Thymus (tissue), 11 donors: Measurements from ENCODE around the gene MT1G. TPM values are rescaled to one million over a fixed set of nuclear protein-coding genes. Genes with fewer than 3 reads are reported as not detected.

Source experiments
- DNase-seq, 9 donors: peaks; one replicate each; pipeline ENCODE4 v3.0.0-alpha.2; 2013; ENCODE audit warnings: low spot score in 9 of 9, low read depth in 6 of 9, missing footprints in 1 of 9
- H3K27ac ChIP-seq, 2 donors: one replicate each; pipeline ENCODE4 v1.5.1; 2013; ENCODE audit warnings: control low read depth in 1 of 2, low read depth in 1 of 2, low read length in 1 of 2, mild to moderate bottlenecking in 1 of 2, moderate library complexity in 1 of 2
- H3K27me3 ChIP-seq, 2 donors: one replicate each; pipeline ENCODE4 v1.5.1; 2013; ENCODE audit warnings: low read length in 1 of 2; ENCODE audit not compliant: control insufficient read depth in 2 of 2, insufficient read depth in 1 of 2
- H3K36me3 ChIP-seq, 2 donors: one replicate each; pipeline ENCODE4 v1.5.1; 2013; ENCODE audit warnings: low read length in 1 of 2, mild to moderate bottlenecking in 1 of 2, moderate library complexity in 1 of 2; ENCODE audit not compliant: control insufficient read depth in 2 of 2, insufficient read depth in 2 of 2
- H3K4me1 ChIP-seq, 2 donors: one replicate each; pipeline ENCODE4 v1.5.1; 2013; ENCODE audit warnings: low read length in 2 of 2; ENCODE audit not compliant: control insufficient read depth in 2 of 2, insufficient read depth in 2 of 2
- H3K4me3 ChIP-seq, 2 donors: one replicate each; pipeline ENCODE4 v1.5.1; 2013; ENCODE audit warnings: low read length in 2 of 2, control low read depth in 1 of 2, mild to moderate bottlenecking in 1 of 2
- H3K9me3 ChIP-seq, 2 donors: one replicate each; pipeline ENCODE4 v1.5.1; 2013; ENCODE audit warnings: low read length in 1 of 2, mild to moderate bottlenecking in 1 of 2; ENCODE audit not compliant: control insufficient read depth in 2 of 2, insufficient read depth in 1 of 2
- WGBS: extraction: QIAGEN DNeasy Blood & Tissue Kit; methylation state at CpG from one replicate; pipeline ENCODE4 v1.1.7; 2013; 5-methylcytosine and 5-hydroxymethylcytosine counted together
- polyA plus RNA-seq: library from polyadenylated mRNA; stranded (reverse); fragments of 200-250 nt; gene quantifications from one replicate; pipeline ENCODE4 v1.2.3, GENCODE V29; 2013
- total RNA-seq: library from RNA; stranded (reverse); fragments of 120-200 nt; gene quantifications from one replicate; pipeline ENCODE4 v1.2.4, GENCODE V29; 2013
- donor health status: healthy.

MT1G gene
- total and polyA plus RNA-seq, 2 donors: 0.90 to 353 TPM

- DNase-seq: no peak
- Histone ChIP-seq H3K9me3 (no peaks in the 10 kb centered on the region), H3K4me3 (no peak overlapping the region), H3K27me3 (peaks cover 69 to 99% of the 10 kb centered on the region in 2 donors), H3K27ac (no peak overlapping the region), H3K4me1 (peaks cover 3 to 9% of the 10 kb centered on the region in 2 donors), H3K36me3 (no peaks in the 10 kb centered on the region)
- WGBS: 18% methylated on average over 9 of the region's 9 CpGs
Measured at GRCh38 chr16:56636616-56637413, 31.1 kb downstream of the MT1G start.

GRCh38 chr16:56635441-56635967 is 32.4 kb downstream of the MT1G start:
- no peak for DNase-seq
- WGBS: 3% methylated on average over 40 of the region's 40 CpGs
- no peaks in the 10 kb centered on the region for H3K9me3 ChIP-seq
- no peak overlapping the region for H3K4me3 ChIP-seq
- no peak overlapping the region for H3K27ac ChIP-seq
- H3K27me3 ChIP-seq: peaks cover 70 to 99% of the 10 kb centered on the region in 2 donors
- no peaks in the 10 kb centered on the region for H3K36me3 ChIP-seq
- H3K4me1 ChIP-seq: peaks cover 3 to 9% of the 10 kb centered on the region in 2 donors

GRCh38 chr16:56634715-56635440 is 33.0 kb downstream of the MT1G start:
- no peaks in the 10 kb centered on the region for H3K9me3 ChIP-seq
- peaks cover 74 to 99% of the 10 kb centered on the region in 2 donors for H3K27me3 ChIP-seq
- H3K36me3 ChIP-seq: no peaks in the 10 kb centered on the region
- no peak overlapping the region for H3K4me3 ChIP-seq
- H3K27ac ChIP-seq: no peak overlapping the region
- DNase-seq: no peak
- H3K4me1 ChIP-seq: peaks cover 3 to 9% of the 10 kb centered on the region in 2 donors
- 8% methylated on average over 47 of the region's 47 CpGs for WGBS

- no peaks in the 10 kb centered on the region for H3K9me3 ChIP-seq
- H3K4me1 ChIP-seq: peaks cover 3 to 9% of the 10 kb centered on the region in 2 donors
- no peak for DNase-seq
- no peaks in the 10 kb centered on the region for H3K36me3 ChIP-seq
- no peak overlapping the region for H3K27ac ChIP-seq
- no peak overlapping the region for H3K4me3 ChIP-seq
- peaks cover 69 to 99% of the 10 kb centered on the region in 2 donors for H3K27me3 ChIP-seq
- WGBS: 29% methylated on average over 7 of the region's 7 CpGs
Measured at GRCh38 chr16:56633535-56633934, 34.3 kb downstream of the MT1G start.

- Histone ChIP-seq H3K4me3 (no peak overlapping the region), H3K36me3 (no peaks in the 10 kb centered on the region), H3K27me3 (peaks cover 65 to 99% of the 10 kb centered on the region in 2 donors), H3K27ac (no peak overlapping the region), H3K4me1 (peaks cover 3 to 9% of the 10 kb centered on the region in 2 donors), H3K9me3 (no peaks in the 10 kb centered on the region)
- 17% methylated on average over 6 of the region's 6 CpGs for WGBS
- no peak for DNase-seq
Measured at GRCh38 chr16:56632848-56633365, 35.0 kb downstream of the MT1G start.

GRCh38 chr16:56632156-56632847 is 35.6 kb downstream of the MT1G start, which contains the start of gene MT1M:
TSS of gene MT1M (plus strand) at chr16:56632659. CDS start at chr16:56632732, 73 bp downstream.
- DNase-seq: no peak
- Histone ChIP-seq H3K4me1 (peaks cover 3 to 9% of the 10 kb centered on the region in 2 donors), H3K27me3 (peaks cover 62 to 97% of the 10 kb centered on the region in 2 donors)

GRCh38 chr16:56631832-56632155 is 36.1 kb downstream of the MT1G start:
- H3K36me3 ChIP-seq: no peaks in the 10 kb centered on the region
- DNase-seq: no peak
- WGBS: 20% methylated on average over 14 of the region's 14 CpGs
- H3K4me1 ChIP-seq: peaks cover 3 to 9% of the 10 kb centered on the region in 2 donors
- peaks cover 67 to 97% of the 10 kb centered on the region in 2 donors for H3K27me3 ChIP-seq
- H3K4me3 ChIP-seq: no peak overlapping the region
- H3K9me3 ChIP-seq: no peaks in the 10 kb centered on the region
- no peak overlapping the region for H3K27ac ChIP-seq

More at GRCh38 chr16:56632156-56632847, 35.6 kb downstream of the MT1G start, which contains the start of gene MT1M:
- Histone ChIP-seq H3K27ac (no peak within 1 kb of the TSS), H3K9me3 (no peaks in the 10 kb centered on the region), H3K36me3 (no peaks in the 10 kb centered on the region), H3K4me3 (no peak within 1 kb of the TSS)
- WGBS: 1% methylated on average over 61 of the region's 61 CpGs

GRCh38 chr16:56631197-56631596 is 36.7 kb downstream of the MT1G start:
- Histone ChIP-seq H3K27ac (no peak overlapping the region), H3K27me3 (peaks cover 67 to 97% of the 10 kb centered on the region in 2 donors)

More at GRCh38 chr16:56631197-56631596, 36.7 kb downstream of the MT1G start:
- WGBS: 80% methylated on average over 10 of the region's 10 CpGs
- Histone ChIP-seq H3K36me3 (no peaks in the 10 kb centered on the region), H3K4me1 (peaks cover 3 to 4% of the 10 kb centered on the region in 2 donors), H3K4me3 (no peak overlapping the region), H3K9me3 (no peaks in the 10 kb centered on the region)
- no peak for DNase-seq
